Mucosa of descending colon (tissue), 3 donors: Measurements from ENCODE around the gene ABHD10. TPM values are rescaled to one million over a fixed set of nuclear protein-coding genes. Genes with fewer than 3 reads are reported as not detected.

ENCODE experiments used
- ATAC-seq: fragments of 200-7000 bp; cut with Tn5 transposase; one replicate; pipeline ENCODE4 v1.9.1; 2020; ENCODE audit warnings: mild to moderate bottlenecking, moderate library complexity
- DNase-seq, 3 donors: peaks; one replicate each; pipeline ENCODE4 v3.0.0-alpha.2; 2020
- H3K36me3 ChIP-seq: fragments of 200-600 bp; one replicate; pipeline ENCODE4 v1.8.0; 2021; ENCODE audit warnings: low read depth, mild to moderate bottlenecking
- H3K4me1 ChIP-seq: fragments of 200-600 bp; one replicate; pipeline ENCODE4 v1.8.0; 2021; ENCODE audit warnings: low read depth, mild to moderate bottlenecking
- H3K4me3 ChIP-seq: fragments of 200-600 bp; one replicate; pipeline ENCODE4 v1.8.0; 2021; ENCODE audit warnings: mild to moderate bottlenecking
- H3K9me3 ChIP-seq: fragments of 200-600 bp; one replicate; pipeline ENCODE4 v1.8.0; 2021; ENCODE audit warnings: mild to moderate bottlenecking
- intact Hi-C, 2 donors: fragments of 100-400 bp; cut with DNase I in 1 of 2; cut with micrococcal nuclease in 1 of 2; formaldehyde crosslinking; loops; one replicate each; pipeline versions ENCODE4 v1.11.0 to v1.11.1; 2022; cut with DNase I, micrococcal nuclease
- total RNA-seq, 3 donors: library from RNA; stranded (reverse); fragmentation: NEBNext Ultra II Directional in 2 of 3; extraction: Animal tissue kit (Norgen Biotek cat#: 25700) in 2 of 3; gene quantifications; one replicate each; pipeline versions ENCODE4 v1.2.1 to v1.2.4, GENCODE V29; 2021 to 2023
- TF ChIP-seq, protein P1 (sequence below): fragments of 200-600 bp; IDR thresholded peaks from one replicate; pipeline ENCODE4 v1.8.0; 2022; ENCODE audit warnings: antibody characterized with exemption, mild to moderate bottlenecking
- donor health status: DM: no; HTN: no; CAD: no; lungs with moderate emphysema.
- donor health status: DM: no; HTN: no; CAD: no.
- donor health status: DM: no; HTN: yes; CAD: no.

Gene ABHD10
- total RNA-seq, 3 donors from 2014 or later = 19.9 to 26.3 (median 22.4) TPM

DNA sequence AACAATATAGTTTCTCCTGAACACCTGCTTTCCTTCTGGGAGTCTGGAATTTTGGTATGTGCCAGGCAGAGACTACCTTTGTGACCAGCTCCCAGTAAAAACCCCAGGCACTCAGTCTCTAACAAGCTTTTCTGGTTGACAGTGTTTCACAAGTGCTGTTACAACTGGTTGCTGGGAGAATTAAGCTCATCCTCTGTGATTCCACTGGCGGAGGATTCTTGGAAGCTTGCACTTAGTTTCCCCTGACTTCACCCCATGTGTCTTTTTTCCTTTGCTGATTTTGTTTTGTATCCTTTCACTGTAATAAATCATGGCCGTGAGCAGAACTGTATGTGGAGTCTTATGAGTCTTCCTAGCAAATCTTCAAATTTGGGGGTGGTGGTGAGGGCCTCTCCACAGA is 14.2 kb downstream of the ABHD10 start:
- no peak for ATAC-seq
- Histone ChIP-seq H3K36me3 (no peaks in the 10 kb centered on the region), H3K4me1 (no peaks in the 10 kb centered on the region), H3K4me3 (no peak overlapping the region), H3K9me3 (no peaks in the 10 kb centered on the region)
- intact Hi-C loops = no loop called here
- TF ChIP-seq, protein P1, sequence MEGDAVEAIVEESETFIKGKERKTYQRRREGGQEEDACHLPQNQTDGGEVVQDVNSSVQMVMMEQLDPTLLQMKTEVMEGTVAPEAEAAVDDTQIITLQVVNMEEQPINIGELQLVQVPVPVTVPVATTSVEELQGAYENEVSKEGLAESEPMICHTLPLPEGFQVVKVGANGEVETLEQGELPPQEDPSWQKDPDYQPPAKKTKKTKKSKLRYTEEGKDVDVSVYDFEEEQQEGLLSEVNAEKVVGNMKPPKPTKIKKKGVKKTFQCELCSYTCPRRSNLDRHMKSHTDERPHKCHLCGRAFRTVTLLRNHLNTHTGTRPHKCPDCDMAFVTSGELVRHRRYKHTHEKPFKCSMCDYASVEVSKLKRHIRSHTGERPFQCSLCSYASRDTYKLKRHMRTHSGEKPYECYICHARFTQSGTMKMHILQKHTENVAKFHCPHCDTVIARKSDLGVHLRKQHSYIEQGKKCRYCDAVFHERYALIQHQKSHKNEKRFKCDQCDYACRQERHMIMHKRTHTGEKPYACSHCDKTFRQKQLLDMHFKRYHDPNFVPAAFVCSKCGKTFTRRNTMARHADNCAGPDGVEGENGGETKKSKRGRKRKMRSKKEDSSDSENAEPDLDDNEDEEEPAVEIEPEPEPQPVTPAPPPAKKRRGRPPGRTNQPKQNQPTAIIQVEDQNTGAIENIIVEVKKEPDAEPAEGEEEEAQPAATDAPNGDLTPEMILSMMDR = no peak
- DNase-seq = no peak

- Histone ChIP-seq H3K9me3 (no peaks in the 10 kb centered on the region), H3K4me1 (no peaks in the 10 kb centered on the region), H3K4me3 (no peak within 1 kb of the TSS), H3K36me3 (no peaks in the 10 kb centered on the region)
- TF ChIP-seq, protein P1 = no peak
- peak in 2 of 3 donors; percentile 29 to 35 for DNase-seq
- ATAC-seq = peak; percentile 80
- intact Hi-C loops = no loop called here
Measured at GRCh38 chr3:111998636-111999483, 20.0 kb downstream of the ABHD10 start, which contains the start of gene TAGLN3. Gene TAGLN3, plus strand, starts transcription at chr3:111998922. Its CDS starts 501 bp downstream, at chr3:111999423.

- DNase-seq (no peak), ATAC-seq (no peak)
- H3K36me3 ChIP-seq = no peaks in the 10 kb centered on the region
- TF ChIP-seq, protein P1 = no peak
- H3K4me3 ChIP-seq = no peak overlapping the region
- H3K4me1 ChIP-seq = no peaks in the 10 kb centered on the region
- H3K9me3 ChIP-seq = no peaks in the 10 kb centered on the region
- intact Hi-C loops = no loop called here
Measured at GRCh38 chr3:111999484-112000324, 20.9 kb downstream of the ABHD10 start.

- intact Hi-C loops = no loop called here
- DNase-seq (no peak), ATAC-seq (no peak)
- H3K4me1 ChIP-seq = no peaks in the 10 kb centered on the region
- TF ChIP-seq, protein P1 = no peak
- H3K36me3 ChIP-seq = no peaks in the 10 kb centered on the region
- H3K9me3 ChIP-seq = no peaks in the 10 kb centered on the region
- no peak overlapping the region for H3K4me3 ChIP-seq
Measured at GRCh38 chr3:112000367-112000771, 21.5 kb downstream of the ABHD10 start.

GRCh38 chr3:112000966-112001365 is 22.1 kb downstream of the ABHD10 start:
- ATAC-seq (no peak), DNase-seq (no peak)
- no peak overlapping the region for H3K4me3 ChIP-seq
- TF ChIP-seq, protein P1 = no peak
- no peaks in the 10 kb centered on the region for H3K36me3 ChIP-seq
- H3K4me1 ChIP-seq = no peaks in the 10 kb centered on the region
- no peaks in the 10 kb centered on the region for H3K9me3 ChIP-seq
- intact Hi-C loops = no loop called here
